GM18499 (cell line): ENCODE measurements around the gene RAB14.
"Not testable (repeated sequence)": the region's sequence is repeated elsewhere in the genome, so short reads cannot be mapped to it uniquely, and the experiment has no call there.

Experiments used
- ATAC-seq: cut with Tn5 transposase; IDR thresholded peaks from one replicate; pipeline ENCODE4 v1.9.1; 2021; ENCODE audit warnings: moderate number of reproducible peaks; ENCODE audit not compliant: insufficient read depth, unreplicated experiment

Gene RAB14

GRCh38 chr9:121192959-121193640 is 8.6 kb downstream of the RAB14 start:
- ATAC-seq = no peak

GRCh38 chr9:121192518-121192917 is 9.2 kb downstream of the RAB14 start:
- ATAC-seq = no peak

- ATAC-seq = no peak
Measured at GRCh38 chr9:121191235-121191634, 10.4 kb downstream of the RAB14 start.

GRCh38 chr9:121189660-121190059 is 12.0 kb downstream of the RAB14 start:
- no peak for ATAC-seq

GRCh38 chr9:121189006-121189405 is 12.7 kb downstream of the RAB14 start:
- ATAC-seq = no peak

- no peak for ATAC-seq
Measured at GRCh38 chr9:121187636-121188305, 13.9 kb downstream of the RAB14 start.

- no peak for ATAC-seq
Measured at GRCh38 chr9:121185774-121186403, 15.8 kb downstream of the RAB14 start.

GRCh38 chr9:121185178-121185745 is 16.4 kb downstream of the RAB14 start:
- ATAC-seq = no peak

GRCh38 chr9:121184463-121184862 is 17.2 kb downstream of the RAB14 start:
- no peak for ATAC-seq

- ATAC-seq = no peak
Measured at GRCh38 chr9:121183666-121184423, 17.8 kb downstream of the RAB14 start.

- ATAC-seq = no peak
Measured at GRCh38 chr9:121182989-121183388, 18.7 kb downstream of the RAB14 start.

- ATAC-seq = no peak
Measured at GRCh38 chr9:121182101-121182836, 19.4 kb downstream of the RAB14 start.

- no peak for ATAC-seq
Measured at GRCh38 chr9:121179930-121180681, 21.6 kb downstream of the RAB14 start.

- not testable (repeated sequence) for ATAC-seq
Measured at GRCh38 chr9:121179373-121179721, 22.3 kb downstream of the RAB14 start.

- no peak for ATAC-seq
Measured at GRCh38 chr9:121178676-121179372, 22.8 kb downstream of the RAB14 start.

GRCh38 chr9:121173501-121173900 is 28.2 kb downstream of the RAB14 start:
- ATAC-seq = no peak

- no peak for ATAC-seq
Measured at GRCh38 chr9:121172726-121173487, 28.8 kb downstream of the RAB14 start.

GRCh38 chr9:121171236-121171635 is 30.4 kb downstream of the RAB14 start:
- ATAC-seq = no peak
